HG03439 (cell line): Measurements from ENCODE around the gene BDH1.

Experiments
- ATAC-seq: cut with Tn5 transposase; IDR thresholded peaks from one replicate; pipeline ENCODE4 v1.9.1; 2021; ENCODE audit warnings: mild to moderate bottlenecking, moderate library complexity; ENCODE audit not compliant: unreplicated experiment

The BDH1 gene

GRCh38 chr3:197552198-197552597 is 3.6 kb downstream of the BDH1 start:
- no peak for ATAC-seq

GRCh38 chr3:197550489-197550888 is 5.3 kb downstream of the BDH1 start:
- ATAC-seq = no peak

GRCh38 chr3:197549261-197549885 is 6.4 kb downstream of the BDH1 start:
- no peak for ATAC-seq

GRCh38 chr3:197547306-197548011 is 8.3 kb downstream of the BDH1 start:
- ATAC-seq = no peak

- ATAC-seq = no peak
Observed at GRCh38 chr3:197546307-197547085, 9.3 kb downstream of the BDH1 start.

GRCh38 chr3:197545571-197545970 is 10.2 kb downstream of the BDH1 start:
- ATAC-seq = no peak

- no peak for ATAC-seq
Observed at GRCh38 chr3:197545101-197545500, 10.7 kb downstream of the BDH1 start.

GRCh38 chr3:197542741-197543454 is 12.9 kb downstream of the BDH1 start:
- ATAC-seq = no peak

GRCh38 chr3:197541756-197542539 is 13.8 kb downstream of the BDH1 start:
- no peak for ATAC-seq

- ATAC-seq = no peak
Observed at GRCh38 chr3:197540961-197541377, 14.8 kb downstream of the BDH1 start.

- no peak for ATAC-seq
Observed at GRCh38 chr3:197539651-197540051, 16.1 kb downstream of the BDH1 start.

GRCh38 chr3:197533927-197534725 is 21.6 kb downstream of the BDH1 start:
- no peak for ATAC-seq

GRCh38 chr3:197533396-197533795 is 22.4 kb downstream of the BDH1 start:
- no peak for ATAC-seq

- no peak for ATAC-seq
Observed at GRCh38 chr3:197532388-197532787, 23.4 kb downstream of the BDH1 start.

GRCh38 chr3:197528190-197528589 is 27.6 kb downstream of the BDH1 start:
- ATAC-seq = no peak

GRCh38 chr3:197527569-197527968 is 28.2 kb downstream of the BDH1 start:
- no peak for ATAC-seq

- ATAC-seq = no peak
Observed at GRCh38 chr3:197525706-197526105, 30.1 kb downstream of the BDH1 start.

- ATAC-seq = no peak
Observed at GRCh38 chr3:197524128-197524527, 31.6 kb downstream of the BDH1 start.

GRCh38 chr3:197523526-197523925 is 32.2 kb downstream of the BDH1 start:
- ATAC-seq = no peak
